Liver (tissue), 9 donors: ENCODE measurements around the gene FAT2. TPM values are rescaled to one million over a fixed set of nuclear protein-coding genes. Genes with fewer than 3 reads are reported as not detected.

Experiments used
- DNase-seq: peaks from one replicate; pipeline ENCODE4 v3.0.0-alpha.2; 2017; ENCODE audit warnings: low spot score
- H3K27ac ChIP-seq, 2 donors: one replicate each; pipeline ENCODE4 v1.7.0; 2013; ENCODE audit warnings: inconsistent platforms in 2 of 2, low read length in 2 of 2, control low read depth in 1 of 2, low read depth in 1 of 2, mild to moderate bottlenecking in 1 of 2
- H3K27me3 ChIP-seq, 4 donors: one replicate each; pipeline versions ENCODE4 v1.6.1 to v1.7.0; 2013; ENCODE audit warnings: low read length in 3 of 4, inconsistent platforms in 1 of 4, mild to moderate bottlenecking in 1 of 4, moderate library complexity in 1 of 4; ENCODE audit not compliant: control insufficient read depth in 4 of 4, insufficient read depth in 4 of 4
- H3K36me3 ChIP-seq, 4 donors: one replicate each; pipeline versions ENCODE4 v1.6.1 to v1.7.0; 2013; ENCODE audit warnings: low read length in 3 of 4, mild to moderate bottlenecking in 3 of 4, low read depth in 1 of 4, moderate library complexity in 1 of 4; ENCODE audit not compliant: control insufficient read depth in 4 of 4, insufficient read depth in 3 of 4
- H3K4me1 ChIP-seq, 4 donors: one replicate each; pipeline versions ENCODE4 v1.6.1 to v1.7.0; 2013; ENCODE audit warnings: low read length in 3 of 4, mild to moderate bottlenecking in 3 of 4, moderate library complexity in 1 of 4; ENCODE audit not compliant: control insufficient read depth in 4 of 4, insufficient read depth in 4 of 4
- H3K4me3 ChIP-seq, 3 donors: one replicate each; pipeline versions ENCODE4 v1.6.1 to v1.7.0; 2013; ENCODE audit warnings: low read length in 3 of 3, control low read depth in 1 of 3, low read depth in 1 of 3, mild to moderate bottlenecking in 1 of 3
- H3K9ac ChIP-seq, 2 donors: one replicate each; pipeline ENCODE4 v1.7.0; 2013; ENCODE audit warnings: low read length in 2 of 2, mild to moderate bottlenecking in 2 of 2, moderate library complexity in 2 of 2, control low read depth in 1 of 2, low read depth in 1 of 2
- H3K9me3 ChIP-seq, 4 donors: one replicate each; pipeline versions ENCODE4 v1.6.1 to v1.7.0; 2013; ENCODE audit warnings: low read length in 3 of 4; ENCODE audit not compliant: control insufficient read depth in 4 of 4
- ATF3 ChIP-seq: IDR thresholded peaks from 2 replicates; pipeline ENCODE4 v1.6.1; 2016; ENCODE audit warnings: antibody characterized with exemption
- CTCF ChIP-seq: fragments of 150-350 bp; IDR thresholded peaks from 2 replicates; pipeline ENCODE4 v1.5.1; 2017; ENCODE audit warnings: improper control_type of control experiment, low read depth, low read length; ENCODE audit not compliant: missing input control
- EGR1 ChIP-seq, 2 donors: IDR thresholded peaks; 2 replicates each; pipeline ENCODE4 v1.6.1; 2016 to 2018; ENCODE audit warnings: antibody characterized with exemption in 2 of 2, low read depth in 2 of 2
- FOXA1 ChIP-seq: IDR thresholded peaks from 2 replicates; pipeline ENCODE4 v1.6.1; 2016; ENCODE audit warnings: antibody characterized with exemption
- FOXA2 ChIP-seq: IDR thresholded peaks from 2 replicates; pipeline ENCODE4 v1.6.1; 2016; ENCODE audit warnings: antibody characterized with exemption
- GABPA ChIP-seq, 2 donors: IDR thresholded peaks in 1 of 2; conservative IDR thresholded peaks in 1 of 2; 2 replicates each; pipeline ENCODE4 v1.6.1; 2016; ENCODE audit warnings: antibody characterized with exemption in 2 of 2, mild to moderate bottlenecking in 1 of 2, moderate library complexity in 1 of 2
- HNF4A ChIP-seq, 2 donors: conservative IDR thresholded peaks; 2 replicates each; pipeline ENCODE4 v1.6.1; 2016; ENCODE audit warnings: antibody characterized with exemption in 2 of 2, mild to moderate bottlenecking in 2 of 2
- MAX ChIP-seq: IDR thresholded peaks from 2 replicates; pipeline ENCODE4 v1.6.1; 2016; ENCODE audit warnings: antibody characterized with exemption
- NR2F2 ChIP-seq: IDR thresholded peaks from 2 replicates; pipeline ENCODE4 v1.6.1; 2016; ENCODE audit warnings: antibody characterized with exemption
- RAD21 ChIP-seq, 2 donors: IDR thresholded peaks; 2 replicates each; pipeline ENCODE4 v1.6.1; 2016; ENCODE audit warnings: antibody characterized with exemption in 2 of 2, mild to moderate bottlenecking in 2 of 2
- REST ChIP-seq: IDR thresholded peaks from 2 replicates; pipeline ENCODE4 v1.6.1; 2016; ENCODE audit warnings: antibody characterized with exemption, mild to moderate bottlenecking
- RXRA ChIP-seq, 2 donors: IDR thresholded peaks; 2 replicates each; pipeline ENCODE4 v1.6.1; 2017 to 2018; ENCODE audit warnings: antibody characterized with exemption in 2 of 2, mild to moderate bottlenecking in 1 of 2
- TAF1 ChIP-seq: conservative IDR thresholded peaks from 2 replicates; pipeline ENCODE4 v1.6.1; 2016; ENCODE audit warnings: antibody characterized with exemption, mild to moderate bottlenecking
- YY1 ChIP-seq: IDR thresholded peaks from 2 replicates; pipeline ENCODE4 v1.6.1; 2016; ENCODE audit warnings: antibody characterized with exemption, mild to moderate bottlenecking
- WGBS: extraction: QIAGEN DNeasy Blood & Tissue Kit; methylation state at CpG from one replicate; pipeline ENCODE4 v1.1.7; 2013; 5-methylcytosine and 5-hydroxymethylcytosine counted together
- polyA plus RNA-seq, 2 donors: library from polyadenylated mRNA; stranded (reverse) in 1 of 2; unstranded in 1 of 2; fragments of 200-250 nt in 1 of 2; fragments of >200 nt in 1 of 2; fragmentation: Nextera tagmentation in 1 of 2; extraction: Ambion mirVana in 1 of 2; gene quantifications; one replicate each; pipeline versions ENCODE4 v1.2.1 to v1.2.3, GENCODE V29; 2013 to 2015
- total RNA-seq, 2 donors: library from RNA; depleted of rRNA; stranded (reverse); fragments of >200 nt; gene quantifications; one replicate each; pipeline ENCODE4 v1.2.3, GENCODE V29; 2014
- donor health status: healthy.
- donor health status: healthy.
- donor health status: healthy.
- donor health status: healthy.
- donor health status: healthy.

Gene FAT2
- total RNA-seq (under 1 TPM in 1 of 2 donors, not detected in 1; under 0.01 TPM), polyA plus RNA-seq (under 1 TPM in 1 of 2 donors, not detected in 1; 0.07 TPM)

GRCh38 chr5:151591144-151591819 is at the start of gene FAT2:
FAT2 (minus strand) TSS chr5:151591331; CDS start chr5:151568931, 22,400 bp downstream.
- no peak for DNase-seq
- Histone ChIP-seq H3K9me3 (no peaks in the 10 kb centered on the region), H3K27ac (no peak within 1 kb of the TSS), H3K36me3 (no peaks in the 10 kb centered on the region), H3K4me3 (no peak within 1 kb of the TSS), H3K4me1 (no peaks in the 10 kb centered on the region), H3K9ac (no peak within 1 kb of the TSS), H3K27me3 (peaks cover 0 to 3% (median 0%) of the 10 kb centered on the region in 4 donors)
- 73% methylated on average over 13 of the region's 13 CpGs for WGBS
- no peak for TF ChIP-seq NR2F2
- TF ChIP-seq FOXA1, result no peak
- no peak for TF ChIP-seq REST
- TF ChIP-seq CTCF, result no peak
- TF ChIP-seq TAF1, result no peak
- TF ChIP-seq ATF3, result no peak
- no peak for TF ChIP-seq GABPA (IDR thresholded peaks at IDR 0.05 in 1 of 2, conservative IDR thresholded peaks at IDR 0.05 in 1 of 2)
- TF ChIP-seq MAX, result no peak
- TF ChIP-seq EGR1 (IDR thresholded peaks at IDR 0.05; ENCODE audit: low read depth in 2 of 2), result no peak
- no peak for TF ChIP-seq RAD21 (IDR thresholded peaks at IDR 0.05)
- TF ChIP-seq FOXA2, result no peak
- TF ChIP-seq HNF4A (conservative IDR thresholded peaks at IDR 0.05), result no peak

GRCh38 chr5:151638619-151639018 is 47.5 kb upstream of the FAT2 start:
- Histone ChIP-seq H3K27me3 (no peaks in the 10 kb centered on the region), H3K27ac (no peak overlapping the region), H3K36me3 (no peaks in the 10 kb centered on the region), H3K4me3 (no peak overlapping the region), H3K9ac (no peak overlapping the region), H3K4me1 (no peaks in the 10 kb centered on the region), H3K9me3 (no peaks in the 10 kb centered on the region)
- TF ChIP-seq YY1, result no peak
- TF ChIP-seq NR2F2, result no peak
- no peak for TF ChIP-seq MAX
- no peak for TF ChIP-seq RXRA (IDR thresholded peaks at IDR 0.05)
- TF ChIP-seq GABPA (IDR thresholded peaks at IDR 0.05 in 1 of 2, conservative IDR thresholded peaks at IDR 0.05 in 1 of 2), result no peak
- DNase-seq, result no peak
- 82% methylated on average over 4 of the region's 4 CpGs for WGBS
